ENCODE results near the gene DCUN1D3.
A peak's percentile ranks its signal among the peaks of the same experiment; 100 is the strongest.

DCUN1D3 gene

GRCh38 chr16:20901436-20902112, 1.4 kb upstream of the DCUN1D3 start:
- peaks cover 0 to 14% (median 4%) of the 10 kb centered on the region in 4 experiments for H3K36me3 ChIP-seq (ENCODE audit: control insufficient read depth in 4 of 4, insufficient read depth in 4 of 4, low read length in 3 of 4)
- POLR2A ChIA-PET, result no interaction called here
- no peaks in the 10 kb centered on the region for H3K9me3 ChIP-seq (ENCODE audit: control extremely low read depth in 1 of 5, control insufficient read depth in 4 of 5, insufficient read depth in 2 of 5, low read depth in 1 of 5, low read length in 4 of 5)
- DNase-seq, result peak; percentile 23 to 67 (median 52)
- peak overlapping the region; percentile 95 to 97 for H3K27ac ChIP-seq (ENCODE audit: insufficient read depth in 1 of 2, low read depth in 1 of 2, low read length in 2 of 2, poor library complexity in 1 of 2, severe bottlenecking in 2 of 2)
- peaks cover 43 to 85% (median 71%) of the 10 kb centered on the region in 4 experiments for H3K4me1 ChIP-seq (ENCODE audit: control extremely low read depth in 1 of 4, control insufficient read depth in 4 of 4, insufficient read depth in 4 of 4, low read length in 3 of 4)
- CTCF ChIA-PET, result interaction anchor here (1.6 kb wide), 1 partner anchor 28 kb away, joined by 3 read pairs; no protein-coding TSS in a partner anchor
- peak overlapping the region; percentile 63 to 94 (median 85) for H3K4me3 ChIP-seq (ENCODE audit: control insufficient read depth in 1 of 7, extremely low read depth in 1 of 7, insufficient read depth in 4 of 7, low read depth in 2 of 7, low read length in 6 of 7)
- WGBS (ENCODE audit: insufficient coverage), result 56% methylated on average over 25 of the region's 27 CpGs
- H3K27me3 ChIP-seq (replicated peaks in 2 of 5; ENCODE audit: control insufficient read depth in 4 of 5, insufficient read depth in 5 of 5, low read length in 4 of 5), result no peaks in the 10 kb centered on the region

GRCh38 chr16:20901068-20901435, 894 bp upstream of the DCUN1D3 start:
- H3K36me3 ChIP-seq (ENCODE audit: control insufficient read depth in 4 of 4, insufficient read depth in 4 of 4, low read length in 3 of 4), result peaks cover 2 to 16% (median 4%) of the 10 kb centered on the region in 4 experiments
- peak overlapping the region; percentile 95 to 97 for H3K27ac ChIP-seq (ENCODE audit: insufficient read depth in 1 of 2, low read depth in 1 of 2, low read length in 2 of 2, poor library complexity in 1 of 2, severe bottlenecking in 2 of 2)
- POLR2A ChIA-PET, result no interaction called here
- 0% methylated on average over 15 of the region's 20 CpGs for WGBS (ENCODE audit: insufficient coverage)
- DNase-seq, result peak in 1 of 3 donors; percentile 27
- no peaks in the 10 kb centered on the region for H3K9me3 ChIP-seq (ENCODE audit: control extremely low read depth in 1 of 5, control insufficient read depth in 4 of 5, insufficient read depth in 2 of 5, low read depth in 1 of 5, low read length in 4 of 5)
- peak overlapping the region; percentile 63 to 94 (median 85) for H3K4me3 ChIP-seq (ENCODE audit: control insufficient read depth in 1 of 7, extremely low read depth in 1 of 7, insufficient read depth in 4 of 7, low read depth in 2 of 7, low read length in 6 of 7)
- no peaks in the 10 kb centered on the region for H3K27me3 ChIP-seq (replicated peaks in 2 of 5; ENCODE audit: control insufficient read depth in 4 of 5, insufficient read depth in 5 of 5, low read length in 4 of 5)
- peaks cover 43 to 80% (median 66%) of the 10 kb centered on the region in 4 experiments for H3K4me1 ChIP-seq (ENCODE audit: control extremely low read depth in 1 of 4, control insufficient read depth in 4 of 4, insufficient read depth in 4 of 4, low read length in 3 of 4)
- CTCF ChIA-PET, result interaction anchor here (1.0 to 1.6 kb wide), 2 partner anchors 27 to 37 kb away, joined by 3 read pairs; no protein-coding TSS in a partner anchor

- CTCF ChIA-PET, result interaction anchor here (0.7 to 2.8 kb wide), 8 partner anchors 10 to 1250 kb away, joined by 3 to 13 read pairs (median 4); no protein-coding TSS in a partner anchor
- Histone ChIP-seq H3K27me3 (replicated peaks in 2 of 5; ENCODE audit: control insufficient read depth in 4 of 5, insufficient read depth in 5 of 5, low read length in 4 of 5) (no peaks in the 10 kb centered on the region), H3K9me3 (ENCODE audit: control extremely low read depth in 1 of 5, control insufficient read depth in 4 of 5, insufficient read depth in 2 of 5, low read depth in 1 of 5, low read length in 4 of 5) (no peaks in the 10 kb centered on the region), H3K4me1 (ENCODE audit: control extremely low read depth in 1 of 4, control insufficient read depth in 4 of 4, insufficient read depth in 4 of 4, low read length in 3 of 4) (peaks cover 29 to 66% (median 53%) of the 10 kb centered on the region in 4 experiments), H3K27ac (ENCODE audit: insufficient read depth in 1 of 2, low read depth in 1 of 2, low read length in 2 of 2, poor library complexity in 1 of 2, severe bottlenecking in 2 of 2) (peak overlapping the region; percentile 33 to 97), H3K4me3 (ENCODE audit: control insufficient read depth in 1 of 7, extremely low read depth in 1 of 7, insufficient read depth in 4 of 7, low read depth in 2 of 7, low read length in 6 of 7) (peak overlapping the region; percentile 32 to 93 (median 85)), H3K36me3 (ENCODE audit: control insufficient read depth in 4 of 4, insufficient read depth in 4 of 4, low read length in 3 of 4) (peaks cover 4 to 24% (median 11%) of the 10 kb centered on the region in 4 experiments)
- DNase-seq, result peak; percentile 19 to 76 (median 70)
- WGBS (ENCODE audit: insufficient coverage), result 1% methylated on average over 10 of the region's 23 CpGs
- POLR2A ChIA-PET, result interaction anchor here (0.6 to 0.9 kb wide), 5 partner anchors 10 to 184 kb away, joined by 3 to 7 read pairs (median 4); partner anchors contain the start of gene THUMPD1
Observed at GRCh38 chr16:20899477-20900298, 470 bp downstream of the DCUN1D3 start.

- DNase-seq, result no peak
- Histone ChIP-seq H3K27ac (ENCODE audit: insufficient read depth in 1 of 2, low read depth in 1 of 2, low read length in 2 of 2, poor library complexity in 1 of 2, severe bottlenecking in 2 of 2) (peak overlapping the region in 1 of 2 experiments; percentile 78), H3K9me3 (ENCODE audit: control extremely low read depth in 1 of 5, control insufficient read depth in 4 of 5, insufficient read depth in 2 of 5, low read depth in 1 of 5, low read length in 4 of 5) (no peaks in the 10 kb centered on the region), H3K36me3 (ENCODE audit: control insufficient read depth in 4 of 4, insufficient read depth in 4 of 4, low read length in 3 of 4) (peaks cover 4 to 30% (median 14%) of the 10 kb centered on the region in 4 experiments), H3K4me3 (ENCODE audit: control insufficient read depth in 1 of 7, extremely low read depth in 1 of 7, insufficient read depth in 4 of 7, low read depth in 2 of 7, low read length in 6 of 7) (peak overlapping the region in 5 of 7 experiments; percentile 79 to 93 (median 87)), H3K27me3 (replicated peaks in 2 of 5; ENCODE audit: control insufficient read depth in 4 of 5, insufficient read depth in 5 of 5, low read length in 4 of 5) (no peaks in the 10 kb centered on the region), H3K4me1 (ENCODE audit: control extremely low read depth in 1 of 4, control insufficient read depth in 4 of 4, insufficient read depth in 4 of 4, low read length in 3 of 4) (peaks cover 26 to 61% (median 47%) of the 10 kb centered on the region in 4 experiments)
- POLR2A ChIA-PET, result interaction anchor here (0.7 kb wide), 1 partner anchor 185 kb away, joined by 3 read pairs; no protein-coding TSS in a partner anchor
- 40% methylated on average over 4 of the region's 5 CpGs for WGBS (ENCODE audit: insufficient coverage)
- CTCF ChIA-PET, result interaction anchor here (1.4 to 2.8 kb wide), 3 partner anchors 9 to 49 kb away, joined by 6 to 13 read pairs (median 6); no protein-coding TSS in a partner anchor
Observed at GRCh38 chr16:20899071-20899470, 1.1 kb downstream of the DCUN1D3 start.

GRCh38 chr16:20897922-20898321, 2.2 kb downstream of the DCUN1D3 start:
- POLR2A ChIA-PET, result no interaction called here
- peaks cover 8 to 39% (median 19%) of the 10 kb centered on the region in 4 experiments for H3K36me3 ChIP-seq (ENCODE audit: control insufficient read depth in 4 of 4, insufficient read depth in 4 of 4, low read length in 3 of 4)
- H3K27ac ChIP-seq (ENCODE audit: insufficient read depth in 1 of 2, low read depth in 1 of 2, low read length in 2 of 2, poor library complexity in 1 of 2, severe bottlenecking in 2 of 2), result no peak overlapping the region
- CTCF ChIA-PET, result interaction anchor here (1.3 to 2.8 kb wide), 3 partner anchors 10 to 48 kb away, joined by 4 to 13 read pairs (median 6); no protein-coding TSS in a partner anchor
- WGBS (ENCODE audit: insufficient coverage), result 93% methylated on average over 2 of the region's 3 CpGs
- no peaks in the 10 kb centered on the region for H3K9me3 ChIP-seq (ENCODE audit: control extremely low read depth in 1 of 5, control insufficient read depth in 4 of 5, insufficient read depth in 2 of 5, low read depth in 1 of 5, low read length in 4 of 5)
- H3K27me3 ChIP-seq (replicated peaks in 2 of 5; ENCODE audit: control insufficient read depth in 4 of 5, insufficient read depth in 5 of 5, low read length in 4 of 5), result no peaks in the 10 kb centered on the region
- no peak for DNase-seq
- peaks cover 15 to 49% (median 36%) of the 10 kb centered on the region in 4 experiments for H3K4me1 ChIP-seq (ENCODE audit: control extremely low read depth in 1 of 4, control insufficient read depth in 4 of 4, insufficient read depth in 4 of 4, low read length in 3 of 4)
- H3K4me3 ChIP-seq (ENCODE audit: control insufficient read depth in 1 of 7, extremely low read depth in 1 of 7, insufficient read depth in 4 of 7, low read depth in 2 of 7, low read length in 6 of 7), result peak overlapping the region in 1 of 7 experiments; percentile 88

- 100% methylated on average over 3 of the region's 4 CpGs for WGBS (ENCODE audit: insufficient coverage)
- CTCF ChIA-PET, result interaction anchor here (1.3 to 2.8 kb wide), 2 partner anchors 11 to 48 kb away, joined by 4 to 13 read pairs; no protein-coding TSS in a partner anchor
- POLR2A ChIA-PET, result no interaction called here
- Histone ChIP-seq H3K9me3 (ENCODE audit: control extremely low read depth in 1 of 5, control insufficient read depth in 4 of 5, insufficient read depth in 2 of 5, low read depth in 1 of 5, low read length in 4 of 5) (no peaks in the 10 kb centered on the region), H3K36me3 (ENCODE audit: control insufficient read depth in 4 of 4, insufficient read depth in 4 of 4, low read length in 3 of 4) (peaks cover 8 to 38% (median 21%) of the 10 kb centered on the region in 4 experiments), H3K4me1 (ENCODE audit: control extremely low read depth in 1 of 4, control insufficient read depth in 4 of 4, insufficient read depth in 4 of 4, low read length in 3 of 4) (peaks cover 10 to 44% (median 30%) of the 10 kb centered on the region in 4 experiments), H3K27me3 (replicated peaks in 2 of 5; ENCODE audit: control insufficient read depth in 4 of 5, insufficient read depth in 5 of 5, low read length in 4 of 5) (no peaks in the 10 kb centered on the region), H3K4me3 (ENCODE audit: control insufficient read depth in 1 of 7, extremely low read depth in 1 of 7, insufficient read depth in 4 of 7, low read depth in 2 of 7, low read length in 6 of 7) (peak overlapping the region in 1 of 7 experiments; percentile 88), H3K27ac (ENCODE audit: insufficient read depth in 1 of 2, low read depth in 1 of 2, low read length in 2 of 2, poor library complexity in 1 of 2, severe bottlenecking in 2 of 2) (no peak overlapping the region)
- DNase-seq, result no peak
Observed at GRCh38 chr16:20897253-20897897, 2.8 kb downstream of the DCUN1D3 start.

All from common myeloid progenitor, CD34-positive (primary cell).